Occipital lobe (tissue), 2 donors: ENCODE results near the gene UBXN11. TPM values are rescaled to one million over a fixed set of nuclear protein-coding genes. Genes with fewer than 3 reads are reported as not detected.
A peak's percentile ranks its signal among the peaks of the same experiment; 100 is the strongest.
"Not testable (repeated sequence)": the region's sequence is repeated elsewhere in the genome, so short reads cannot be mapped to it uniquely, and the experiment has no call there.

Experiments
- DNase-seq: peaks from one replicate; lab custom pipeline; 2025; lab: John Stamatoyannopoulos, UW
- total RNA-seq: library from RNA; depleted of rRNA; stranded (reverse); fragments of >200 nt; gene quantifications from one replicate; pipeline ENCODE4 v1.2.3, GENCODE V29; 2014

Gene UBXN11
- total RNA-seq, 1 donor from 2014 or later: 5.0 TPM

DNA sequence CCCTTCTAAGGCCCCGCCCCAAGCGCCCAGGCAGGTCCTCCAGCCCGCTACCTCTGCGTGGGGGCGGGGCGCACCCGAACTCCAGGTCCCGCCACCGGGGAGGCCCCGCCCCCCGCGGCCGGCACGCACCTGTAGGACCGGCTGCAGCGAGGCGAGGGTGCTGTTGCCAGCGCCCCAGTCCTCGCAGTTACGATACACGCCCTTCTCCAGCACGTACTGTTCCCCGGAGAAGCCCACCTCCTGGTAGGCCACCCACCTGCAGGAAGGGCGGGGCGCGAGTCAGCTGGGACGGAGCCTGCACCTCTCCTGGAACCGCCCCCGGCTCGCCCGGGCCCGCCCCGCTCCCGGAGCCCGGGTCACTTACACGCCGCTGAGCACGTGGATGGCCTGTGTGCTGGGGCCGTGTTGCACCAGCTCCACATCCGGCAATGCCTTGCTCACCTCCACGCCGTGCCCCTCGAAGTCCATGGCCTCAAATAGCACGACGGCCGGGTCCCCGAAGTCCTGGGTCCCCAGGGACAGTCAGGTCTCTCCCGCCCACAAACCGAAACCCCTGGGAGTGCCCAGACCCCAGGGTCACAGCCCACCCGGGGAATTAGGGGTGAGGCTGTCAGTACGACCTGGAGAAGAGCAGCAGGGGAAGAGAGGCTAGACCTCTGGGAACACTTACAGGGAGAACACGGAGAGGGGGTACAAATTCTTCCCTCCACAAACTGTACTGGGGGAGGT lies 30.2 kb upstream of the UBXN11 start:
- DNase-seq: no peak

DNA sequence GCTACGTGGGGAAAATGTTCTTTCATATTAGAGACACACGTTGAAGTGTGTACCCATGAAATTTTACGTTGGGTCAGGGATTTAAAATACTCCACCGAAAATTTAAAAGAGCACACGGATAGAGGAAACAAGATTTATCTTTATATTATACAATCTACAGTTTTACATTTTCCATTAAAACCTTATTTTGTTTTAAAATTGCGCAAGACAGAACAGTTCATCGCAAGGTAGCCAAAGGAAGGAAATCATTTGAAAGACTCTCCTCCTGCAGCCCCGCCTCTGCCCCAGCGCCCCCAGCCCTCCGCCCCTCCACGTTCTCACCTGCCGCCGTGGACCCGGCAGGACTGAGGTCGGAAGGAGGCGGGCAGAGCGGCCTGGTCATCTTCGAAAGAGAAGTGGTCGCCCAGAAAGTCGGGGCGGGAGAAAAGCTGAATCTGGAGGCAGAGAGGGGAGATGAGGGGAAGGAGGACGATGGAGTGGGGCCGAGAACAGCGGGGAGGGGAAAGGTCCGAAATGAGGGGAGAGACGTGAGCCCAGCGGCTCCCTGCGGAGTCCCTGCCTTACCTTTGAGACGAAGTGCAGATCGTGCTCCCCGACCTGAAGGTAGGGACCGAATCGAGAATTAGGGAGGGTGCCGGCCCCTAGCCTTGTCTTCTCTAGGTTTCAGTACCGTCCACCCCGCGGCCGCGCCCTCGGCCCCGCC lies 29.5 kb upstream of the UBXN11 start:
- no peak for DNase-seq

- not testable (repeated sequence) for DNase-seq
These were observed 26.9 kb upstream of the UBXN11 start for GRCh38 chr1:26333312-26333711.

GRCh38 chr1:26330276-26330675 lies 23.8 kb upstream of the UBXN11 start:
- no peak for DNase-seq

DNA sequence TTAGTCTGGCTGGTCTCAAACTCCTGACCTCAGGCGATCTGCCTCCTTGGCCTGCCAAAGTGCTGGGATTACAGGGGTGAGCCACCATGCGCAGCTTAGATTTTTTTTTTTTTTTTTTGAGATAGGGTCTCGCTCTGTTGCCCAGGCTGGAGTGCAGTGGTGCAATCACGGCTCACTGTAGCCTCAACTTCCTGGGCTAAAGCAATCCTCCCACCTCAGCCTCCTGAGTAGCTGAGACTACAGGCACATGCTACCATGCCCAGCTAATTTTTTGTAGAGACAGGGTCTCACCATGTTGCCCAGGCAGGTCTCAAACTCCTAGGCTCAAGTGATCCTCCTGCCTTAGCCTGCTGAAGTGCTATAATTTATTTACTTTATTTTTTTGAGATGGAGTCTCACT lies 22.9 kb upstream of the UBXN11 start:
- DNase-seq: not testable (repeated sequence)

DNA sequence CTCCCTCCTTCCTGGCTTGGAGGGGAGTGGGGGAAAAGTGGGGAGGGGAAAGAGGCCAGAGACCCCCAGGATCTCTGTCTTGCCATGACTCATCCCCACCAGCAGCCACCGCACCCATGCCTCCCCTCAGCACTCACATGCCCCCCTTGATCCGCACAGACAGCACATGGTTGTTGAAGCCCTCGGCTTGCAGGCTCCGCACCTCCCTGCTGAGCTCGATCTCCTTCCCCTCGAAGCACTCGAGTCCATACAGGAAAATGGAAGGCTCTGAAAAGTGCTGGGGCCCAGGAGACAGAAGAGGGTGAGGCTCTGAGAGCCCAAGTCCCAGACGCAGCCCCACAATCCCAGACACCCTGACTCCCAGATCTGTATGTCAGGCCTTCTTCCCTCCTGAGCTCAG lies 22.2 kb upstream of the UBXN11 start:
- DNase-seq: no peak

DNA sequence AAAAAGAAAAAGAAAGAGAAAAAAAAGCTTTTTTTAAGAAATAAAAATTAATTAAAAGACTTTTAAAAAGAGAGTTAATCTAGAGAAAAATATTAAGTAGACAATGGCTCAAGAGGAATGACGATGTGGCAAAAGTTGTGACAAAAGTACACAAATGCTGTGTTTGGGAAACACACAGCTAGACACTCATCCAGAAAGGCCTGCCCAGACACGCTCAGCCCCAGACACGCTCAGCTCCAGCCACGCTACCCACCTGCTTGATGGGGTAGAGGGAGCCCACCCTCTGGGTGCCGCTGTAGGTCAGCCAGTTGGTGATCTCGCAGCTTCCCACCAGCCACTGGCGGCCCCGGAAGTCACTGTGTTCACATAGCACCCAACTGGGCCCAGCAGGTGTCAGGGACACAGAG lies 21.5 kb upstream of the UBXN11 start:
- no peak for DNase-seq

DNA sequence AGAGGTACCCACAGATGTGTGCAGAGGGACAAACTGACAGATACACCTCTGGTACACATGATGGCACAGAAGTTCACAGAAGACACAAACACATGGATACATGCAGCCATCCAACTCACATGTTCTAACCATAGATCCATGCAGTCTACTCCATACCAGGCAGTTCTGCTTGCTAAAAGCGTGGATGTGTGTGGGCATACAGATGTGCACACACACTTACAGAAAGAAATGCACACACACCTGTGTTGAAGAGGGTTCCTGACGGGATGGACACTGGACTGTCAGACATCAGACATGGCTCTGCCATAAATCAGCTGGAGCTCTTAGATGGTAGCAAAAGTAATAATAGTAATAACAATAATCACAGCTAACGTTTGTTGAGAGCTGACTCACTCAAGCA lies 18.1 kb upstream of the UBXN11 start:
- no peak for DNase-seq

- DNase-seq: no peak
These were observed 16.9 kb upstream of the UBXN11 start for GRCh38 chr1:26323382-26323781.

DNA sequence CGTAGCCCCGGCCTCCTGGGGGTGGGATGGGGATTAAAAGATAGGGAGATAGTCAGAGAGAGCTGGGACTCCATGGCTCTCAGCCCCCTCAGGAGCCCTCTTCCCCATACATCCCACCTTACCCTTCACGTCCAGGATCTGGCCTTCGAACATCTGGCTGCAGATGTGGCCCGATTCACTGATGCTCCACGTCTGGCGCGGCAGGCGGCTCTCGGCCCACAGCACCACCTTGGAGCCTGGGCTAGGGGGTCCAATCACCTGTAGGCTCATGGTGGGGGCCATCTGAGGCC lies 15.6 kb upstream of the UBXN11 start:
- no peak for DNase-seq

DNA sequence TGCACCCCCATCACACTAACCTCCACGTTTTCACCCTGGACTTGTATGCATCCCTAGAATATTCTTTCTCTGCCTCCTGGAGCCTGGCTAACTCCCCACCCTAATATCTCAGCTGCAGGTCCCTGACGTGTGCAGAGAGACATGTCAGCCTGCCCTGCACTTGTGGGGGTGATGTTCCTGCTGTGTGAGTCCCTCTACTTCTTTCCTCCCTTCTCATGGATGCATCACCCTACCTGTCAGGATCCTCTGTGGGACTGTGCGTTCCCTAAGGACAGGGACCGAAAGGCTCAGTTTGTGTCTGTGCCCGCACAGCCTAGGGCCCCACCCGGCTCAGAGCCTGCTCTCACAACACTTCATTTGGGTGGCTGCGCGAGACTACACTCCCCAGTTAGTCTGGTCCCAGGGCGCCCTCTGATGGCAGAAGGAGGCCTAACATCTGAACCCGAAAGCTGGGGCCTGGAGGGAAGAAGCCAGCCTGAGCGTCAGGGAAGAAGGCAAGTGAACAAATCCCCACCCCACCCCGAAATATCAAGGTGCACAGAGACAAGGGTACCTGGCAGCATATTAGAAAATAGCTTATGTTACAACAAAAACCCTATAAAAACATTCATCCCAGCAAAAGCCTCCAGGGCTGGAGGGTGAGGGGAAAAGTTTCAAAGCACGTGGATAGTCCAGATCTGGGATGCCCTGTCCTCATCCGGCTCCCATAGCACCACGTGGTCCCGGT lies 15.0 kb upstream of the UBXN11 start:
- peak; percentile 89 for DNase-seq

- DNase-seq: no peak
These were observed 14.5 kb upstream of the UBXN11 start for GRCh38 chr1:26320896-26321295.

DNA sequence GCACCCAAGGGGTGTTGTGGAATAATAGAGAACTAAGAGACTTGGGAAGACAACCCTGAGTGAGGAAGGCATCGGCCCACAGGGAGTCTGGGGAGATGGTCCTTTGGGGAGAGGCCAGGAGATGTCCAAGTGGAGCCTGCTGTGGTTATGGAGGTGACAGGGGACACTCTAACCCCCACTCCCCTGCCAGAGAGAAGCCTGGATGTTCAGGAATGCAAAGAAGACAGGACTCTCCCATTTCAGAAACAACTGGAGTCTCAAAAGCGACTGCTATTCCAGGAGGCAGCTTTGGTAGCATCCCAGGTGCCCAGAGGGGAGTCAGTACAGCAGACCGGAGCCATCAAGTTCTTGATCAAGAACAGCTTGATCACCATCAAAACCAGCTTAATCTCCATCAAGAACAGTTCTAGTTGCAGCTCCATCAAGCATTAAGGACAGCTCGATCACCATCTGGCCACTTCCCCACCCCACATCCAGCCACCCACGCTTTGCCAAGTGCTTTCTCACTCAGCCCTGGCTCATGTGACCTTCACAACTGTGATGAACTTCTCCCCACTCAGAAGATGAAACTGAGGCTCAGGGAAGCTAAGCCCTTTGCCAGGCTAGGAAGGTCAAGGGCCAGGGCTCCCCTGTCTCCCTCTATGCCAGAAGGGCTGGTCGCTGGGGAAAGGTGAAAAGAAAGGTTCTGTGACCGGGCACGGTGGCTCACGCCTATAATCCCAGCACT lies 12.1 kb upstream of the UBXN11 start:
- DNase-seq: no peak

DNA sequence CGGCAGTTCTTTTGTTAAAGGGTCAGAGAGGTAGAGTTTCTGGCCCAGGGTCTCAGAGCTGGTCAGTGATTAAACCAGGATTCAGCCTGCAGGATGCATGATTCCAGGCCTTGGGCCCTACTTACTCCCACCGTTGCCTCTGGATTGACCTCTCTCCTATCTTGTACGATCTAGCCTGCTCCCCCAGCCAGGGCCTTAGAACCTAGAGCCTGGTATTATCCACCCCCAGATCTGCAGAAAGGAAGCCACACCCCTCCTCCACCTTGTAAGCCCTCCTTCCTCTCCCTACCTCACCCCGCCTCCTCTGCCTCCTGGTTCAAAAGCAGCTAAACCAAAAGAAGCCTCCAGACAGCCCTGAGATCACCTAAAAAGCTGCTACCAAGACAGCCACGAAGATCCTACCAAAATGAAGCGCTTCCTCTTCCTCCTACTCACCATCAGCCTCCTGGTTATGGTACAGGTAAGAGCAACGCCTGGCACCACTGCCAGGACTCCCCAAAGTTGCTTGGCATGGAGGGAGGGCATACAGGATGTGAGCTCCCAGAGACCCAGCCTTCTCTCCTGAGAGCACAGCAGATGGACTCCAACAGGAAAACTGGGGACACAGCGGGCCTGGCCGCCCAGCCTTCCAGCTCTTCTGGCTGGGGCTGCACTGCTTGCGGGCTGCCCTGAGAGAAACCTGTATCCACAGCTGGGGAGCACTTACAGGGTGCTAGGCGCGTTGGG lies 11.3 kb upstream of the UBXN11 start, which contains the start of gene CD52:
CD52 (plus strand) TSS at position 347 of the 726 bp plus-strand sequence; CDS start at position 407, 60 bp downstream.
- DNase-seq: no peak

DNA sequence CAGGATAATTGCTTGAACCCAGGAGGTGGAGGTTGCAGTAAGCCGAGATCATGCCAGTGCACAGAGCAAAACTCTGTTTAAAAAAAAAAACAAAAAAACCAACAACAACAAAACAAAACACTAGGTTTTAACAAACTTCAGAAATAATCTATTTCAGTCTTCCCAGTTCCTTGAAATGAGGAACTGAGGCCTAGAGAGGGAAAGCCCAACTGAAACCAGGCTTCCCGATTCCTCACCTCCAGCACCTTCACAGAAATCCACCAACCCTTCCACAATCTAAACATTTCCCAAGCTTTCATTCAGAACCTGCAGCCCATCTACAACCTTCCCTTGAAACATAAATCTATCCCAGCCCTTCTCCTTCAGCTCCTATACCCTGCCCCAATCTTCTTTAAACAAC lies 10.7 kb upstream of the UBXN11 start:
- DNase-seq: no peak

DNA sequence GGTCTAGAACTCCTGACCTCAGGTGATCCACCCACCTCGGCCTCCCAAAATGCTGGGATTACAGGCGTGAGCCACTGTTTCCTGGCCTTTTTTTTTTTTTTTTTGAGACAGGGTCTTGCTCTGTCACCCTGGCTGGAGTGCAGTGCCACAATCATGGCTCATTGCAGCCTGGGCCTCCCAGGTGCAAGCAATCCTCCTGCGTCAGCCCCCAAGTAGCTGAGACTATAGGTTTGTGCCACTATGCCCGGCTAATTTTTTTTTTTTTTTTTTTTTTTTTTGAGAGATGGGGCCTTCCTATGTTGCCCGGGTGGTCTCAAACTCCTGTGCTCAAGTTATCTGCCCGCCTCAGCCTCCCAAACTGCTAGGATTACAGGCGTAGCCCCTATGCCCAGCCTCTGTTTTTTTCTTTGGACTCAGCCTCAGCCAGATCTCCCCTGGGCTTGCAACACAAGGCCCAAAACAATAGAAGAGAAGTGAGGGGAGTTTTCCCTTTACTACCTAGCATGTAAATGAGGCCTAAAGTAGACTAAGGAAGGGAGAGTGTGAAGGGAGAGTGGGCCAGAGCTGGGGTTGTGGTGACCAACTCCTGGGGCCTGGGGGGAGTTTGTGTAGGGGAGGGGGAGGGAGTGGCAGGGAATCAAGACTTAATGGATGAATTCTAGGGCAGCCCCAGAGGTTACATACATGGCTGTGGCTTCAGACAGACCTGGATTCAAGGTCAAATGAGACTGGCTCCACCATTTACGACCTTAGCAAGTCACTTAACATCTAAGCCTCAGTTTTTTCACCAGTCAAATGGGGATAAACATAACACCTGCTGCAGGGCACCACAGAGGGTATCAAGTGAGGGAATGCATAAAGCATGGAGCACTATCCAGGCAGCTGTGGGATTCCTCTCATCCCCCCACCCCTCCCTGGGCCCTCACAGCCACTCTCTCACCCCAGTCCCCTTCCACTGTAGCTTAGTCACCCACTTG lies 9.7 kb upstream of the UBXN11 start:
- no peak for DNase-seq

GRCh38 chr1:26314501-26314900 lies 8.1 kb upstream of the UBXN11 start:
- DNase-seq: no peak

GRCh38 chr1:26307966-26308899 lies 1.8 kb upstream of the UBXN11 start:
- not testable (repeated sequence) for DNase-seq

DNA sequence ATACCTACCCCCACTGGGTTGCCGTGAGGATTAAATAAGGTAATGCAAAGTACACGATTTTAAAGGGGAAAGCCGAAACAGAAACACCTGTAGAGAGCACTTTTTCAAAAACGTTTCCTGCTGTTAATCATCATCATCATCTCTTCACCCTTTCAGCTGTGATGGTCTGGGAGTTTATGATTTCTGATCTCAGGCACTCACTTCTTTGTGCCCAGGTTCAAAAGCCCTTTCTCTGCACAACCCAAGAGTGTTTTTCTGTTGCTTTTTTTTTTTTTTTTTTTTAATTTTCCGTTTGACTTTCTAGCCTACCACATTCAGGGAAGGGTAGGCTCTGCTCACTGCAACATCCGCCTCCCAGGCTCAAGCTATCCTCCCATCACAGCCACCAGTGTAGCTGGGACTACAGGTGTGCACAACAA lies 936 bp upstream of the UBXN11 start:
- no peak for DNase-seq
